Endometrial microvascular endothelial cells (primary cell): ENCODE results near the gene ATG9A. TPM values are rescaled to one million over a fixed set of nuclear protein-coding genes. Genes with fewer than 3 reads are reported as not detected.
"Not testable (repeated sequence)": the region's sequence is repeated elsewhere in the genome, so short reads cannot be mapped to it uniquely, and the experiment has no call there.

Source experiments
- in situ Hi-C: cut with HindIII; loops from 2 replicates; pipeline ENCODE4 v1.10.0; 2017; ENCODE audit warnings: low sequenced_read_pairs, low pct_unique_long_range_greater_than_20kb; ENCODE audit errors: inconsistent ontology term
- total RNA-seq: library from RNA; depleted of rRNA; stranded (reverse); fragments of >200 nt; gene quantifications from one replicate; pipeline ENCODE4 v1.2.3, GENCODE V29; 2015; ENCODE audit errors: inconsistent ontology term

The ATG9A gene
- total RNA-seq, 1 donor from 2014 or later = 73.2 TPM

DNA sequence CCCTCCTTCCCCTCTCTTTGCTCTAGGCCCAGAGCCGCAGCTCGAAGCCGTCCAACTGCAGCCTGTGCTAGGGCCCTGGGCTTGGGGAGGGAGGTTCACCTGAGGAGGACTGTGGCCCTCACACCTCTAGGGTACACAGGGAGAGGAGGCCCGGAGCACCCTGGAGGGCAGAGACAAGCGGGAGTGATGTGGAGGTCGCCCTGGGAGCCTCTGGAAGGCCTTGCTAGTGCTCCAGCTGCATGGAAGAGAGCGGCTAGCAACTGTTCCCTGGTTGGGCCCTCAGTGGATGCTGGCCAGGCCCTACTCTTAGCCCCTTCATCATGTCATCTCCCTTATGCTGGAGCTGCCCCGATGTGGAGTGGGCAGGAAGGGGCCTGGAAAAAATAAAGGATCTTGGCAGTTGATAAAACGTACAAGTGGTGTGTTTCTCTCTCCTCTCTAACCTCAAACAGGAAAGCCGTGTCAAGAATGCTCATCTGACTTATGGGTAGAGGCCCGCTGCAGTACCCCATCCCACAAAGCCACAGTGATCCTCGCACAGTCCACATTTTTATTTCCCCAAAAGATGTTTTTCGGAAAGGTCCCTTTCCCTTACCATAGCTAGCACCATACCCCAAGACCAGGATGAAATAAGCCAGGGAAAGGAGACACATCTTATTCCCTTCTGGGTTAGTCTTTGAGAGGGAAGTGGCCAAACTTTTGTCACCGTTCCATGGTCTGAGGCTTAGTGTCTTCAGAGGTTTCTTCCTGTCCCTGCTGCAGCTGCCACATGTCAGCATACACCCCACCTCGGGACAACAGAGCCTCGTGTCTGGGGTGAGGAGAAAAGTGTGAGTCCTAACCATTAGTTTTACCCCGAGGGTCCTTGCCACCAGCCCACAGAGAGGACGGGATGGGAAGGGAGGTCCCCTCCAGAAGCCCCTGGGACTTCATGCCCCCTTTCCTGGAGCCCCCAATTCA, 19.9 kb downstream of the ATG9A start:
- in situ Hi-C loops = no loop called here

DNA sequence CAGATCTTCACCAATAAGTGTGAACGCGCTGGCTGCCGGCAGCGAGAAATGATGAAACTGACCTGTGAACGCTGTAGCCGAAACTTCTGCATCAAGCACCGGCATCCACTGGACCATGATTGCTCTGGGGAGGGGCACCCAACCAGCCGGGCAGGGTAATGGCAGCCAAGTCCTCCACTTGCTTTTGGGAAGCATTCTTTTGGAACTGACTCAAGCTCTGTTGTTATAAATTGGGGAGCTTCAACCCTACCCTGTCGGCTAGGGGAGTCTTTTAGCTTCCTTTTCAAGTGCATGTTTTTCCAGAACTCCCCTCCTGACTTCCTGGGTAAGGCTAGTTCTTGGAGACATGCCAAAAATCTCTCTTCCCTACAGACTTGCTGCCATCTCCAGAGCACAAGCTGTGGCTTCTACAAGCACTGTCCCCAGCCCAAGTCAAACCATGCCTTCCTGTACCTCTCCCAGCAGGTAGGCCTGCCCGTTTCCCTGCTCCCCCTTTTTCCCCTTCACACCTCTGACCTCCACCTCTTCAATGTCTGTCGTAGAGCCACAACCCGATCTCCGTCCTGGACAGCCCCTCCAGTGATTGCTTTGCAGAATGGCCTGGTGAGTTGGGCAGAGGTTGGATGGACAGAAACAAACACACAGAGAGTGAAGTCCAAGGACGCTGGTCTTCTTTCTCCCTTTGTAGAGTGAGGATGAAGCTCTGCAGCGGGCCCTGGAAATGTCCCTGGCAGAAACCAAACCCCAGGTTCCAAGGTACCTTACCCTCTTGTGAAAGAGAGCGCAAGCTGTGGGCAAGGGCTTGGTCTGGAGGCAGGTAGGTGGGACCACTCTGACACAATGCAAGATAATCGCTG, 21.3 kb downstream of the ATG9A start:
- in situ Hi-C loops = no loop called here

DNA sequence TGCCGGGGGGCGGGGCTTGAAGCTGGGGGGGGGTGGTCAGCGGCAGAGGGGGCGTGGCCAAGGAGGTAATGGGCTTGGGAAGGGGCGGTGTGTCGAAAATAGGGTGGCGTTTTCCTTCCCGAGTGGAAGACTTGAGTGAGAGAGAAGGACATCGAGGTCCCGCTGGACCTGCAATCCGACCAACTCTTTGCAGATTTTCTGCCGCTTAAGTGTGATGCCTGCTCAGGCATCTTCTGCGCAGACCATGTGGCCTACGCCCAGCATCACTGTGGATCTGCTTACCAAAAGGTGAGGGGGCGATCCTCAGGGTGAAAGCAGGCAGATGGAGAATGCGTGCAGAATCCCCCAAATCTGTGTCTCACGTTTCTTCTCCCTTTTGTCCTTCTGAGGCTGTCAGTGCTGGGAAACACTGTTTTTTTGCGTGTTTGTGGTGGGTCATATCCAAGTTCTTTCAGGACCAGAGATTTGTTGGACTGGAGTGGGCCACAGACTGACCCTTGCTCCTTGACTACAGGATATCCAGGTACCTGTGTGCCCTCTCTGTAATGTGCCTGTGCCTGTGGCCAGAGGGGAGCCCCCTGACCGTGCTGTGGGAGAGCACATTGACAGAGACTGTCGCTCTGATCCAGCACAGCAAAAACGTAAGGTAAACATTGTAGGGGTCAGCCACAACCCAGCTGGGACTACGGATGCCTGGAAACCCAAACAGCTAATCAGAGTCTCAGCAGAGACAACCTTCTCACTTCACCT, 22.1 kb downstream of the ATG9A start:
- in situ Hi-C loops = no loop called here

DNA sequence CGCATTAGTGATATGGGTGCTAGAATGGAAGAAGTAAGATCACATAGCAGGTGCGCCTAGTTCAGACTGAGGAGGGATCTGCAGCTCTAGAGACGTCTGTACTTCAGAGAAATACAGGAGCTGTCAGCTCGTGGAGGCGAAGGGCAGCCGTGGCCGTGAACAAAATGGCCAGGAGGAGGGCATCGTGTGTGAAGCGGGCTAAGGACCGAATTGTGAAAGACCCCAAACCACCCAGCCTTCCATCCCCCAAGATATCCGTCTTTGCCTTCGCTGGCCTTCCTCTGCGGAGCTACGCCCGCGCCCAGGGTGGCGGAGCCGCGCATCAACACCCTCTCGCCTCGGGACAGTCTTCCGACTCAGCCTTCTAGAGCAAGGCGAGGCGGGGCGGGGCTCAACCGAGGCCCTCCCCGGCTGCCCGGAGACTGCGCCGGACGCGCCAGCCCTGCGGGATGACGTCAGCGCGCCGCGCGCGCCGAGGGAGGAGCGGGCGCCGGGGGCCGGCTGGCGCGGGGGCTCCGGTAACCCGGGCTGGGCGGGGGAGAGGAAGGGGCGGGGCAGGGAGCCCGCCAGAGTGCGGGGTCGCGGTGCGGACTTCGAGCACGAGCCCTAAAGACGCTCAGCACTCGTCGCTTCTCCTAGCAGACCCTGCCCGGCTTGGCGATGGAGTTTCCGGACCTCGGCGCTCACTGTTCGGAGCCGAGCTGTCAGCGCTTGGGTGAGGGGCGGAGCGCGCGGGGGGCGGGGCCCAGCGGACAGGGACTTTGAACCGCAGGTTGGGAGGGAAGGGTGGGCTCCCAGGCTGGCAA, 22.9 kb downstream of the ATG9A start, which contains the start of gene ZFAND2B:
ZFAND2B (plus strand) TSS at position 455 of the 806 bp plus-strand sequence; CDS start at position 661, 206 bp downstream.
- in situ Hi-C loops = no loop called here

DNA sequence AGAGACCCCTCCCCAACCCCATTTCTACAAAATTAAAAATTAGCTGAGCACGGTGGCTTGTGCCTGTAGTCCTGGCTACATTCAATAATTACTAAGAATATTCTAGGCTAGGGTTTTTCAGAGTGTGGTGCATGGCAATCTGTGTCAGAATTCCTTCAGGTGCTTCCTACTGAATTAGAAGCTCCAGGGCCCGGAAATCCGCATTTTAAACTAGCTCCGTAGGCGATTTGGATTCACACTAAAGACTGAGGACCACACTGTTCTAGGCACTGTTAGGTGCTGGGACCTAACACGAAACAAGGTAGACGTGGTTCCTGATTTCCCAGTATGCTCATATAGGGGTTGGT, 23.5 kb downstream of the ATG9A start:
- in situ Hi-C loops = no loop called here

DNA sequence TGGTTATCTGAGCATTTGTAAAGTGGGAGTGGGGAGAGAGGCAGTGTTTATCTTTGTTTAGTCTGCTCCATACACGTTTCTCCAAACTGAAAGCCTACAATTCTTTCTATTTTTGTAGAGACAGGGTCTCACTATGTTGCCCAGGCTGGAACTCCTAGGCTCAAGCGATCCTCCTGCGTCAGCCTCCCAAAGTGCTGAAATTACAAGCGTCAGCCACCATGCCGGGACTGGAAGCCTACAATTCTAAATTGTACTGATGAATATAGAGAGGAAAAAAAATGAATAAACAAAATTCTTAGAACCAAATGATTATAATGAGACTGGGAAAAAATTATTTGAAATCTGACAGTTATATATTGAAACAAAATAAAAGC, 24.3 kb downstream of the ATG9A start:
- in situ Hi-C loops = no loop called here

DNA sequence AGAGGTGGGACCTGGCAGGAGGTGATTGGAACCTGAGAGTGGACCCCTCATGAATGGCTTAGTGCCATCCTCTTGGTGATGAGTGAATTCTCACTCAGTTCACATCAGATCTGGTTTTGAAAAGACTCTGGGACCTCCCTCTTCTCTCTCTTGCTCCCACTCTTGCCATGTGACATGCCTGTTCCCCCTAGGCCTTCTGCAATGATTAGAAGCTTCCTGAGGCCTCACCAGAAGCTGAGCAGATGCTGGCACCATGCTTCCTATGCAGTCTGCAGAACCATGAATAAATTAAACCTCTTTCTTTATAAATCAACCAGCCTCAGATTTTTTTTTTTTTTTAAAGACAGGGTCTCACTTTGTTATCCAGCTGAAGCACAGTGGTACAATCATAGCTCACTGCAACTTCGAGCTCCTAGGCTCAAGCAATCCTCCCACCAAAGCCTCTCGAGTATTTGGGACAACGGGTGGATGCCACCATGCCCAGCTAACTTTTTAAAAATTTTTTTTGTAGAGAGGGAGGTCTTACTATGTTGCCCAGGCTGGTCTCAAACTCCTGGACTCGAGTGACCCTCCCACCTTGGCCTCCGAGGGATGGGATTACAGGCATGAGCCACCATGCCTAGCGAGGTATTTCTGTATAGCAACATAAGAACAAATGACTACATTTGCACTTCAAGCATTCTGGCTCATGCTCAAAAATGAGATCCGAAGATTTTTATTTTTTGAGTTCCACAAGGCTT, 24.8 kb downstream of the ATG9A start:
- in situ Hi-C loops = no loop called here

DNA sequence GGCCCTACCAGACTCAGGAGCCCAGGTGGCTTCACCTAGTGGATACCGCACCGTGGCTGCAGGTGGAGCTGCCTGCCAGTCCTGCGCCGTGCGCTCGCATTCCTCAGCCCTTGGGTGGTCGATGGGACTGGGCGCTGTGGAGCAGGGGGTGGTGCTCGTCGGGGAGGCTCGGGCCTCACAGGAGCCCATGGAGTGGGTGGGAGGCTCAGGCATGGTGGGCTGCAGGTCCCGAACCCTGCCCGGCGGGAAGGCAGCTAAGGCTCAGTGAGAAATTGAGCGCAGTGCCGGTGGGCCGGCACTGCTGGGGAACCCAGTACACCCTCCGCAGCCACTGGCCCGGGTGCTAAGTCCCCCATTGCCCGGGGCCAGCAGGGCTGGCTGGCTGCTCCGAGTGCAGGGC, 28.1 kb downstream of the ATG9A start:
- in situ Hi-C loops = not testable (repeated sequence)

DNA sequence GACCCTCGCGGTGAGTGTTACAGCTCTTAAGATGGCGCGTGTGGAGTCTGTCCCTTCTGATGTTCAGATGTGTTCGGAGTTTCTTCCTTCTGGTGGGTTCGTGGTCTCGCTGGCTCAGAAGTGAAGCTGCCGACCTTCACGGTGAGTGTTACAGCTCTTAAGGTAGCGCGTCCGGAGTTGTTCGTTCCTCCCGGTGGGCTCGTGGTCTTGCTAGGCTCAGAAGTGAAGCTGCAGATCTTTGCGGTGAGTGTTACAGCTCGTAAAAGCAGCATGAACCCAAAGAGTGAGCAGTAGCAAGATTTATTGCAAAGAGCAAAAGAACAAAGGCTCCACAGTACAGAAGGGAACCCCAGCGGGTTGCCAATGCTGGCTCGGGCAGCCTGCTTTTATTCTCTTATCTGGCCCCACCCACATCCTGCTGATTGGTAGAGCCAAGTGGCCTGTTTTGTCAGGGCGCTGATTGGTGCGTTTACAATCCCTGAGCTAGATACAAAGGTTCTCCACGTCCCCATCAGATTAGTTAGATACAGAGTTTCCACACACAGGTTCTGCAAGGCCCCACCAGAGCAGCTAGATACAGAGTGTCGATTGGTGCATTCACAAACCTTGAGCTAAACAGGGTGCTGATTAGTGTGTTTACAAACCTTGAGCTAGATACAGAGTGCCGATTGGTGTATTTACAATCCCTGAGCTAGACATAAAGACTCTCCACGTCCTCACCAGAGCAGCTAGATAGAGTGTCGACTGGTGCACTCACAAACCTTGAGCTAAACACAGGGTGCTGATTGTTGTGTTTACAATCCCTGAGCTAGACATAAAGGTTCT, 28.7 kb downstream of the ATG9A start:
- in situ Hi-C loops = not testable (repeated sequence)

DNA sequence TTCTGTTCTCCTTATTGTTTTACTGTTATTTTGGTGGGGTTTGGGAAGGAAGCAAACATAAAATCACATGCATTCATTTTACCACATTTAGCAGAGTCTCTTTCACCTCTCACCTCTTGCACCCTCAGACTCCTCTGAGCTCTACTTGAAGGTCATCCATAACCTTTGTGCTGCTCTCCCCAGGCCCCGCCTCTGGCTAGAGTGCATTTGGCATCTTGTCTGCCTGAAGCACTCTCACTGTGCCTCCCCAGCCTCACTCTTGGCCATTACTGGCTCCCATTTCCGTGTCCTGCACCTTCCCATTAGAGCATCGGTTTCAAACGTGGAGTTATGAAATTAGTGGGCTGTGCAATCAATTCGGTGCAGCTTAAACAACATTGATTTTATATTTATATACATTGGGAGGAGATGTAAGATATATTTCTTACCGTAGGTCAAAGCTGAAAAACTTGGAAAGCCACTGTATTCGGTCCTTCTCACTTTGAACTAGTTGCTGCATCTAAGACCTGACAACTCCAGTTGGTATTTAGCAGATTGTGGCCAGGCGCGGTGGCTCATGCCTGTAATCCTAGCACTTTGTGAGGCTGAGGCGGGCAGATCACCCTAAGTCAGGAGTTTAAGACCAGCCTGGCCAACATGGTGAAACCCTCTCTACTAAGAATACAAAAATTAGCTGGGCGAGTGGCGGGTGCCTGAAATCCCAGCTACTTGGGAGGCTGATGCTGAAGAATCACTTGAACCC, 29.8 kb downstream of the ATG9A start:
- in situ Hi-C loops = no loop called here

DNA sequence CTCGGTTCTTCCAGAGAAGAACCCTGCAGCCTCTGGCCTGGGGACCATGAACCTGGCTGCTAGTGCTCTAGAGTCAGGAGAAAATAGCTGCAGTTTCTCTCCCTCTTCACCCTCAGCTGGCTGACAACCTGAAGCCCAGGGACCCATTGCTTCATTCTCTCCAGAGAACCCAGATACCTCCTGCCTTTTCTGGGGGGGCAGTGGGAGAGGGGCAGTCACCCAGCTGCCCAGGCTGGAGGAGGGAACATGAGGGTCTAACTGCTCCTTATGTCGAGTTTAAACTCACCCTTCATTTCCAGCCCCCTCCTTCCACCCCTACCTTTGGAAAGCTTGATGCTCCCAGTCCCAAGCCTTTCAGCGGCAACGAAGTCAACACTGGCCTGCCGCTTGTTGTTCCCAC, 30.5 kb downstream of the ATG9A start:
- in situ Hi-C loops = no loop called here

DNA sequence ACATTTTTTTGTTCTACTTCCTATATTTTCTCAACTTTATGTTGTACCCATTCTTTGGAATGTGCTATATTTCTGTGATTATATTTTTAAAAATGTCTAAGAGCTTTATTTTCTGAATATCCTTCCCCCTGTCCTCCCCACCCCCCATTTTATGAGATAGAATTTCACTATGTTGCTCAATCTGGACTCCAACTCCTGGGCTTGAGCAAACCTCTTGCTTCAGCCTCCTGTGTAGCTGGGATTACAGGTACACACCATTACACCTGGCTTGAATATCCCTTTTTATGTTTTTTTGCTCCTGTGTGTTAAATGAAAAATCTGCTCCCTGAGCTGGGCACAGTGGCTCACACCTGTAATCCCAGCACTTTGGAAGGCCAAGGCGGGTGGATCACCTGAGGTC, 32.0 kb downstream of the ATG9A start:
- in situ Hi-C loops = no loop called here

DNA sequence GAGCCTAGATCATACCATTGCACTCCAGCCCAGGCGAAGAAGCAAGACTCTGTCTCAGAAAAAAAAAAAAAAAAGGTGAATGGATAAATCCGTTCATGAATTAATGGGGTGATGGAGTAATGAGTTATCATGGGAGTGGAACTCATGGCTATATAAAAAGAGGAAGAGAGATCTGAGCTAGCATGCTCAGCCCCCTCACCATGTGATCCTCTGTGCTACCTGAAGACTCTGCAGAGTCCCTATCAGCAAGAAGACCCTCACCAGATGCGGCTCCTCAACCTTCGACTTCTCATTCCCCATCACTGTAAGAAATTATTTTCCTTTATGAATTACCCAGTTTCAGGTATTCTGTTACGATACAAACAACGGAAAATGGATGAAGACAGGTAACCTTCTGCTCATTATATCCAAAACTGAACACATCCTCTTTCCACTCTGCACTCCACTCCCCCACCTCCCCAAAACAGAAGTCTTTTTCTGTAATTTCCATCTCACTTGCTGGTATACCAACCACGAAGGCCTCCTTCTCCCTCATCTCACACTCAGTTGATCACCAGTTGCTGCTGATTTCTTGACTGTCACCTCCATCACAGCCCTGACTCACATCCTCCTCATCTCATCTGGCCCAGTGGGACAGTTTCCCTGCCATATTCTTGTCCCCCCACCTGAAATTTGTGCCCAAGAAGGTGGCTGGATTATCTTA, 42.5 kb downstream of the ATG9A start:
- in situ Hi-C loops = no loop called here

DNA sequence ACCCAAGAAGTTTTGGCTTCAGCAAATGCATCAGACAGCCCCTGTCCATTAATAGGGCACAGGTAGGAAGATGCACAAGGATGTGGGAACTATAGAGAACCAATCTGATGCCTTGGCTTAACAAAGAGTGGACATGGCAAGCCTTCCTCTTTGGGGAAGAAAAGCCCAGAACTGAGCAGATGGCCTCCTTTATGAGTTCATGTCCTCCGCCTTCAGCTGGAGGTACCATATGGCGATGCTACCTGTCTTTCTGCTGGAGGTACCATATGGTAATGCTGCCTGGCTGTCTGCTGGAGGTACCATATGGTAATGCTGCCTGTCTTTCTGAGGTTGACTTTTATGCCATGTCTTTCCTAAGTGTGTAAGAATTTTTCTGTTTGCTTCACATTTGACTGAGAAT, 45.3 kb downstream of the ATG9A start:
- in situ Hi-C loops = no loop called here

DNA sequence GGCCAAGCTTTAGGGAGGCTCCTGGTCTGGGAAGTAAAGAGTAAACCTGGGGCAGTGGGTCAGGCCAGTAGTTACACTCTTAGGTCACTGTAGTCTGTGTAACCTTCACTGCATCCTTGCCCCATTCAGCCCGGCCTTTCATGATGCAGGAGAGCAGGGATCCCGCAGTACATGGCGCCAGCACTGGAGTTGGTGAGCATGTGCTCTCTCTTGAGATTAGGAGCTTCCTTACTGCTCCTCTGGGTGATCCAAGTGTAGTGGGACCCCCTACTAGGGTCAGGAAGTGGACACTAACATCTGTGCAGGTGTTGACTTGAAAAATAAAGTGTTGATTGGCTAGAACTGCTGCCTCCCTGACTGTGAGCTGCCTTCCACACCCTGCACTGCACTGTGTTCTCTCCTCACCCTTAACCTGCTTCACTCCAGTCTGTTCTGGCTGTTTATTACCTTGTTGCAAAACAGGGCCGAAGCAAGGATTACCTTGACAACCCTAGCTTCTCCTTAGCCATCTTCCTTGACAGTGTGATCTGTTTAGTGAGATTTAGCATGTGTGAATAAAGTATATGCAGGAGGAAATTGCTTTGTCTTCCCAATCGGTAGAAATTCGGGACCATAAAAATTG, 46.2 kb downstream of the ATG9A start:
- in situ Hi-C loops = no loop called here
